Stimulated activated CD4-positive, alpha-beta T cell treated with anti-CD3 and anti-CD28 coated beads, Interleukin-2, amount 100 ng/mL, for 24 hours (primary cell): ENCODE data around the gene ASL.
"Not testable (repeated sequence)": the region's sequence is repeated elsewhere in the genome, so short reads cannot be mapped to it uniquely, and the experiment has no call there.

ENCODE experiments used
- DNase-seq, 2 donors: peaks; one replicate each; pipeline ENCODE4 v3.0.0-alpha.2; 2020

The ASL gene

DNA sequence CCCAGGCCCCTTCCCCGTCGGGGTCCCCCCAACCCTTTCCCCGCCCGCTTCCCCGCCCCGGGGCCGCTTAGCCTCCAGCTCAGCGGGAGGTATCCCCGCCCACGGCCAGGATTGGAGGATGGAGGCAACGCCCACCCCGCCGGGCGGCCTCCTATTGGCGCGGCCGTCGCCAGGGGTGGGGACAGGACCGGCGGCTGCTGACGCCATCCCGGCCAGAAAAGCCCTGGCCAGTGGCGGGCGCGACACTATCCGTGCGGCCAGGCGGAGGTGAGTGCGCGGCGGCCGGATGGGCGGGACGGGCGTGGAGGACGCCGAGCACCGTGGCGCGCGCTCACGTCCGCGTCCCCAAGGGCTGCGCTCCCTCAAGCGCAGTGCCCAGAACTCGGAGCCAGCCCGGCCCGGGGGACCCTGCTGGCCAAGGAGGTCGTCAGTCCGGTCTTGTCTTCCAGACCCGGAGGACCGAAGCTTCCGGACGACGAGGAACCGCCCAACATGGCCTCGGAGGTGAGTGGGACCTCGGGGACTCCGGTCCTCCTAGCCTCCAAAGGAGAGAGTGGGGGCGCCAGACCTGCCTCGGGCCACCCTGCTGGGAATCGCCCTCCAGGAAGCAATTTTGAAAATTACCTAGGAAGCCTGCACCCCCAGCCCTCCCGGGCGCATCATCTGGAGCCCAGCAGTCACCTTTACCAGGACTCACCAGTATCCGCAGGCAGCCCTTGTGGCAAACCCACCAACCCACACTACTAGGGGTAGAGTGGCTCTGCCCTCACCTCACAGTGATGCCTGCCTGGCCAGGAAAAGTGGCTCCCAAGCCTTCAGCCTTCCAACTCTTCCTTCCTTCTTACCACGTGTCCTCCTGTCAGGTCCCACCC, at the start of gene ASL:
TSS of gene ASL (plus strand) at position 230 of the 872 bp plus-strand sequence. CDS start at position 493, 263 bp downstream.
- peak; percentile 90 to 93 for DNase-seq

- not testable (repeated sequence) for DNase-seq
Measured at GRCh38 chr7:66028342-66028741, 47.3 kb upstream of the ASL start.

DNA sequence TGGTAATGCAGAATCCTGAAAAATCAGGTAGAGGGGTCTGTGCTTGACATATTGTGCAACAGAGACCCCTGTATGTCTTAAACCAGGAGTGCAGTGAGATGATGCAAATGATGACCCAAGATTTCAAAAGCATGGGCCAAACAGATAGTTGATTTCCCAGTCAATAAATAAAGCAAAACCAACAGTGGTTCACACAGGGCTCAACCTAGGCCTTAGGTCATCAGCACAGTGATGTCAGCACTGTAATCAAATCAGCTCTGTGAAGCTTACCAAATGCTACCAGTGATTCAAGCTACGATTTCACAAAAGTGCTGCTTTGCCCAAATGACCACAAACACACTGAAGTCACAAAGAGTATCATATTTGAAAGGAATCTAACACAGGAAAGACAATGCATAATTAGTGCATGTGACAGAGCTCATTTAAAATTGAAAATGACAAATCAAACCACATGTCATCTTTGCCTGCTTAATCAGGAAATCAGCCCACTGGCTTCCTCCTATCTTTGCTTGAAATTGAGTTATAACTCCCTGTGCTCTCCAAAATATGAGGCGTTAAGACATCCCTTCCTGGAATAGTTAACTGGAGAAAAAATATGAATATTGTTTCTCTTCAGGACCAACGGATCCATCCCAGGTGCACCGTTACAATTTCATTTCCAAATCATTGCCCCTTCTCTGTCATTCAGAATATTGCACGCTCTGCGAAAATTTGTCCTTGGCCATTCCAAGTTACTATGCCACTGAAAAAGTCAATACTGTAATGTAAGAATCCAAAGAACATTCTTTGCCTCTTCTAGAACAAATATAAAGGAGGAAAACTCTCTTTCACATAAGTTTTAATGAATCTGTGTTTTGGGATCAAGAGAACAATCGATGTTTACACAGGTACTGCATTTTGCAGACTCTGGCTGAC, 41.9 kb upstream of the ASL start:
- no peak for DNase-seq

DNA sequence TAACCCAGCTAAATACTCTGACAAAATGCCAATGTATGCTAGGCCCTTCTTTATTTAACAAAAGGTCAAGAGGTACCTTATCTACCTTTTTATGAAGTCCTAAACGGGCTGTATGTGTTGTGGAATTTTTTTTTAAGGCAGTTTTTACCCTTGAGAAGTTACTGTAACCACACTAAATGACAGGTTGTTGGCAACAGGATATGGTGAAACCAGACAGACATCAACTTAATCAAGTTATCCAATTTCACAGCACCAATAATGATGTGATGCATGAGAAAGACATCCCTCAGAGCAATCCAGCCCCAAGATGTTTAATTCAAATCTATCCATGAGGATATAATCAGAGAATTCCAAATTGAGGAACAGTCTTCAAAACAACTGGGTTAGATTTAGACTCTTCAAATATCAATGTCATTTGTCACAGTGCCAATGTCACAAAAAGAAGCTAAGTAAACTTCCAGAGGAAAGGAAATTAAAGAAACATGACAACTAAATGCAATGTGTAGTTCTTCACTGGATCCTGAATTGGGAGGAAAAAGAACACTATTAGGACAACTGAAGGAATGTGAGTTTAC, 41.1 kb upstream of the ASL start:
- DNase-seq: not testable (repeated sequence)

DNA sequence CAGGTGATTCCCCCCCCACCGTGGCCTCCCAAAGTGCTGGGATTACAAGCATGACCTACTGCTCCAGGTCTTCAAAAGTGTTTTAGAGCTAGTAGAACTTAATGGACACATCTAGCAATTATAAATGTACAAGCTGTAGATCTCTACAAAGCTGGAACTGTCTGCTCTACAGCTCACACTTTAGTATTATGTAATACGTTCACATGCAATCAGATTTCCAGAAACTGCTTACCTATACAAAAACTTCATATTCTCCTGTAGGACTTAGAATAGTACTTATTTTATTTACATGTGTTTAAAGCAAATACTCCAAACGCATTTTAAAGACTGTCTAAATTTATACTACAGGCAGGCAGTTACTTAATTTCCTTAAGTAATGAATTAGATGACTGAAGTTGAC, 39.2 kb upstream of the ASL start:
- no peak for DNase-seq

DNA sequence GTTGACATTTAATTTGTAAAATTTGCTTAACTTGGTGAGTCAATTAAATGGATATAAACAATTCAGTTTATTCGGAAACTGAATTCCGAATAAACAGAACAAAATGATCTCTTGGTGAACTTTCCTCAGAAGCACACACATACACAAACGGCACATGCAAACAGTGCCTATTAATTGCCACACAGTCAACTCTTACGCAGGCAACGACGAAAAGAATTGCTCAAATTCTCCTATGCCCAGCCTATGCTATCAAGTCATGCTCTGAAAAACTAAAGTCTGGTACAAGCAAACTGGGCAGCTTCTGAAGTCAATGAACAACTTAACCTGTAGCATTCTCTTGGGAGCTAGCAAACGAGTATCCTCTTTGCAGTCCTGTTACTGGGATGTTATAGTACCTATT, 38.8 kb upstream of the ASL start:
- no peak for DNase-seq

DNA sequence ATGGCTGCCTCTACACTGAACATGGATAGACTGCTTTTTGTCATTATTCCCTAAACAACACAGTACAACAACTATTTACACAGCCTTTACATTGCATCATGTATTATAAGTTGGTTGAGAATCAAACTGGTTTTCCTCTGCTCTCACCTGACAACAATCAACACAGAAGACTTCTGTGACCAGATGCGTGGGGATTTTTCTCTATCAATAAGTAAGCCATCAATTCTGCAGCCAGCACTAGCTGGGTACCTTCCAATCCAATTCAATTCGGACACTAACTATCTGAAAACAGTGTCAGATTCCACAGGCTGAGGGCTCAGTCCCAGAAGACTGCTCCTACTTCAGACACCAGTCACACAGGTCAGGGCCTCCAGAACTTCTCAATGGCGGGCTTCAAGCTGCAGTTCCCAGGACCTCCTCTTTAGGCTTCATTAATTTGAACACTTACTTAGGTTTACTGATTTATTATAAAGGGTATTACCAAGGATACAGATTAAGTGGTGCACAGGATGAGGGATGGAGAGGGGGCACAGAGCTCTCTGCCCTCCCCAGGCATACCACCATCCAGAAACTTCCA, 36.4 kb upstream of the ASL start:
- no peak for DNase-seq

- peak; percentile 27 to 44 for DNase-seq
Measured at GRCh38 chr7:66043681-66044497, 31.7 kb upstream of the ASL start.

- not testable (repeated sequence) for DNase-seq
Measured at GRCh38 chr7:66044498-66044854, 31.1 kb upstream of the ASL start.

- DNase-seq: no peak
Measured at GRCh38 chr7:66047426-66047825, 28.2 kb upstream of the ASL start.

GRCh38 chr7:66049886-66050285, 25.7 kb upstream of the ASL start:
- not testable (repeated sequence) for DNase-seq

DNA sequence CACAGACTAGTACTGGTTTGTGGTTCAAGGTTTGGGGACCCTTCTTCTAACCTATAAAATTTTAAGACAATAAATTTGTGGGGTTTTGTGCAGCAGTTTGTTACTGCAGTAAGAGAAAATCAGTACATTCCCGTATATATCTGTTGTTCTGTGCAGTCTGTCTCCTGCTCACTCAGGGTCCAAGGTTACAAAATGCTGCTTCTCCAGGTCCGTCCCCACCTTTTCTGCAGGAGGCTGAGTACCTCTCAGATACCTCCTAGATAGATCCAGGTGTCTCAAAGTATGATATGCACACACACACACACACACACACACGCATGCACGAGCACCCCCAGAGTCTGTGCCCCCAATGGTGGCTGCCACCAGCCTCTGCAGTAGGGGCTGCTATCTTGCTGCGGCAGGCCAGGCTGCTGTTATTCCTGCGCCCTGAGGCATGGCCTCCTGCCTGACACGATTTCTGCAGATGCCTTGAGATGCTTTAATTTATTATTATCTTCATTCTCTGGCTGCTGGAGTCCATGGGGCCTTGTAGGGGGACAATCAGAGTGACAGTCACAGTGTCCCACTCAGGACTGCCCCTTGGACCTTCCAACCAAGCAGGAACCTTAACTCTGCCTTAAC, 25.2 kb upstream of the ASL start:
- no peak for DNase-seq

- DNase-seq: no peak
Measured at GRCh38 chr7:66050990-66051448, 24.6 kb upstream of the ASL start.

DNA sequence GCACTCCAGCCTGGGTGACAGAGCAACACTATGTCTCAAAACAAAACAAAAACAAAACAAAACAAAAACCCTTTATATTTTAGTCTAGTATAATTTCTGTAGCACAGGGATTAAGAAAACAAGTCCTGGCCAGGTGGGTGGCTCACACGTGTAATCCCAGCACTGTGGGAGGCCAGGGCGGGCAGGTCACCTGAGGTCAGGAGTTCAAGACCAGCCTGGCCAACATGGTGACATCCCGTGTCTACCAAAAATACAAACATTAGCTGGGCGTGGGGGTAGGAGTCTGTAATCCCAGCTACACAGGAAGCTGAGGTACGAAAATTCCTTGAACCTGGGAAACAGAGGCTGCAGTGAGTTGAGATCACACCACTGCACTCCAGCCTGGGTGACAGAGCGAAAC, 23.2 kb upstream of the ASL start:
- no peak for DNase-seq

GRCh38 chr7:66054063-66054462, 21.6 kb upstream of the ASL start:
- DNase-seq: no peak

- no peak for DNase-seq
Measured at GRCh38 chr7:66055321-66055956, 20.2 kb upstream of the ASL start.

DNA sequence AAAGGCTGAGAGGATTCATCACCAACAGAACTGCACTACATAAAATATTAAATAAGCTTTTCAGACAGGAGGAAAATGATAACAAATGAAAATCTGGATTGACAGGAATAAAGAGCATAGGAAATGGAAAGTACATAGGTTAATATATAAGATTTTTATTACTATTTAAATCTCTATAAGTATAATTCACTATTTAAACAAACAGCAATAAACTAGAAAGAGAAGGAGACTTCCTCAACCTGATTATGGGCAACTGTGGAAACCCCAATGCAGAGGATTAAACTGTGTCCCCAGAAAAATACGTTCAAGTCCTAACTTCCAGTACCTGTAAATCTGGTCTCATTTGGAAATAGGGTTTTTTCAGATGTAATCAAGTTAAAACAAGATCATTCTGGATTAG, 14.8 kb upstream of the ASL start:
- DNase-seq: no peak

GRCh38 chr7:66069732-66070131, 5.9 kb upstream of the ASL start:
- DNase-seq: no peak

GRCh38 chr7:66070222-66070621, 5.4 kb upstream of the ASL start:
- no peak for DNase-seq

DNA sequence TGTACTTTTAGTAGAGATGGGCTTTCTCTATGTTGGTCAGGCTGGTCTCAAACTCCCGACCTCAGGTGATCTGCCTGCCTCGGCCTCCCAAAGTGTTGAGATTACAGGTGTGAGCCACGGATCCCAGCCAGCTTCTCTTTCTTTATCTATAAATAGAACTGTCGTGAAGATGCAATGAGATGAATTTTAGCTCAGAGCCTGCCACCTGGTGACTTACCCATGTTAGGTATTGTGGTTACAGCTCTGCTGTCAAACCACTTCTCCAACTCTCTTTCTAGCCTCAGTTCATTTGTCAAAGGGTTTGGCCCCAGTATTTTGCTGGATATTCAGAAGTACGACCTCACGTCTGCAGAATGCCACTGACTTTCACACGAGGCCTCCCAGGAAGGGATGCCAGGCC, 3.4 kb upstream of the ASL start:
- not testable (repeated sequence) for DNase-seq
